Activated CD8-positive, alpha-beta T cell treated with anti-CD3 and anti-CD28 coated beads for 36 hours (primary cell): ENCODE results near the gene DOCK4. TPM values are rescaled to one million over a fixed set of nuclear protein-coding genes. Genes with fewer than 3 reads are reported as not detected.

Experiments
- ATAC-seq: fragments of 200-7000 bp; cut with Tn5 transposase; one replicate; pipeline ENCODE4 v1.10.0; 2021; ENCODE audit warnings: mild to moderate bottlenecking, moderate library complexity
- CTCF ChIA-PET: fragments of 350-600 bp; sonication (Branson Sonifier 250); formaldehyde crosslinking; loops from one replicate; lab custom pipeline; 2021; ENCODE audit warnings: antibody characterized with exemption; lab: Charles Lee
- POLR2A ChIA-PET: fragments of 350-600 bp; sonication (Branson Sonifier 250); formaldehyde crosslinking; loops from one replicate; lab custom pipeline; 2021; ENCODE audit warnings: antibody characterized with exemption; lab: Charles Lee
- DNase-seq: peaks from one replicate; pipeline ENCODE4 v3.0.0-alpha.2; 2020
- H3K27ac Mint-ChIP-seq: one replicate; pipeline ENCODE4 v1.8.0; 2021; ENCODE audit warnings: mild to moderate bottlenecking, mixed read lengths
- H3K27me3 Mint-ChIP-seq: one replicate; pipeline ENCODE4 v1.8.0; 2021; ENCODE audit warnings: mixed read lengths
- H3K36me3 Mint-ChIP-seq: one replicate; pipeline ENCODE4 v1.8.0; 2021; ENCODE audit warnings: low read depth, mixed read lengths
- H3K4me1 Mint-ChIP-seq: one replicate; pipeline ENCODE4 v1.8.0; 2021; ENCODE audit warnings: low read depth, mixed read lengths
- H3K4me3 Mint-ChIP-seq: one replicate; pipeline ENCODE4 v1.8.0; 2021; ENCODE audit warnings: mild to moderate bottlenecking, moderate library complexity, mixed read lengths
- H3K9me3 Mint-ChIP-seq: one replicate; pipeline ENCODE4 v1.8.0; 2021; ENCODE audit warnings: mixed read lengths
- CTCF ChIP-seq: fragments of 200-600 bp; IDR thresholded peaks from one replicate; pipeline ENCODE4 v1.8.0; 2022; ENCODE audit warnings: antibody characterized with exemption, mild to moderate bottlenecking
- intact Hi-C: fragments of 100-400 bp; cut with micrococcal nuclease; formaldehyde crosslinking; loops from one replicate; pipeline ENCODE4 v1.10.0; 2022
- total RNA-seq, 2 experiments: library from RNA; stranded (reverse); gene quantifications; one replicate each; pipeline ENCODE4 v1.2.3, GENCODE V29; 2021

The DOCK4 gene
- total RNA-seq, 2 experiments from 2014 or later: 0.31 to 0.32 TPM

- Mint-ChIP-seq H3K9me3 (peaks cover 2% of the 10 kb centered on the region), H3K36me3 (no peaks in the 10 kb centered on the region), H3K4me3 (no peak overlapping the region), H3K27ac (no peak overlapping the region), H3K27me3 (peaks cover 6% of the 10 kb centered on the region), H3K4me1 (peaks cover 7% of the 10 kb centered on the region)
- TF ChIP-seq CTCF: no peak
- intact Hi-C loops: no loop called here
- POLR2A ChIA-PET: no interaction called here
- CTCF ChIA-PET: no interaction called here
- ATAC-seq (no peak), DNase-seq (no peak)
Measured at GRCh38 chr7:111844904-111845671, 361.1 kb downstream of the DOCK4 start.

DNA sequence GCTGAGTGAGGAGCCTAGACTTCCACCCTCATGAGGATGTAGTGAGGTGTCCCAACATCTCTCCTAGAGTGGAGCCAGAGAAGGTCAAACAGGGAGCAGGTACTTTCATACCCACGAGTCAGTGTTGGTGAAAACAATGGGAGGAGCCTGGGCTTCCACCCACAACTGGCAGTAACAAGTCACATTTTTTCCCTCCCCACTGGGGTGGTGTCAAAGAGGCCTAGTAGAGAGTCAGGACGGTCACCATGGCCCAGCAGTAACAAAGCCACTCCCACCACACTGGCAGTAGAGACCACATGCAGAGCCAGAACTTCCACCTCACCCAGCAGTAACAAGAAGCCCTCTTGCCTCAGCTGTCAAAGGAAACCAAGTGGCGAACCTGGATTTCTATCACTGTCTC lies 363.7 kb downstream of the DOCK4 start:
- TF ChIP-seq CTCF: no peak
- DNase-seq: peak; percentile 2

GRCh38 chr7:111841596-111842205 lies 364.5 kb downstream of the DOCK4 start:
- Mint-ChIP-seq H3K4me3 (no peak overlapping the region), H3K9me3 (no peaks in the 10 kb centered on the region), H3K27me3 (peaks cover 2% of the 10 kb centered on the region), H3K27ac (no peak overlapping the region), H3K36me3 (no peaks in the 10 kb centered on the region), H3K4me1 (peaks cover 7% of the 10 kb centered on the region)
- intact Hi-C loops: no loop called here
- DNase-seq: no peak
- CTCF ChIA-PET: no interaction called here
- no peak for ATAC-seq
- POLR2A ChIA-PET: no interaction called here
- no peak for TF ChIP-seq CTCF

More for the DNA sequence above, 363.7 kb downstream of the DOCK4 start:
- Mint-ChIP-seq H3K4me3 (no peak overlapping the region), H3K36me3 (no peaks in the 10 kb centered on the region), H3K9me3 (no peaks in the 10 kb centered on the region), H3K27me3 (no peaks in the 10 kb centered on the region), H3K4me1 (peaks cover 7% of the 10 kb centered on the region), H3K27ac (no peak overlapping the region)
- intact Hi-C loops: no loop called here
- ChIA-PET POLR2A (no interaction called here), CTCF (no interaction called here)
- peak; percentile 37 for ATAC-seq

DNA sequence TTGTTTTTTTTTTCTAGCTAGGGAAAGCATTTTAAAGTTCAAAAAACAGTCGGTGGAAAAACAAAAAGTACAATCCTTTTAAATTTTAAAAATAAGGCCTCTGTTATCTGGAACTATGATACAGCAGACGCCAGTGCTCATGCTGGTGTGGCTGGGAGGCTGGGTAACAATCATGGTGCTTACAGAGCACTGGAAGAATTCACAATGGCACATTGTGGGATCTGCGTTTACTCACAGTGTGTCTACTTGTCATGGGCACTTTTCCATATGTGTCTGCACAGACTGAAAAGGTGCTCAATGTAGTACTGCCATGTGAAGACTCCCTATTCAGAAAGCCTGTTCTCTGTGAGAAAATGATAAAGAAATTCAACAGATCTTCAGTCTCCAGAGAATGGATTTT lies 365.7 kb downstream of the DOCK4 start:
- TF ChIP-seq CTCF: no peak
- Mint-ChIP-seq H3K4me1 (peaks cover 7% of the 10 kb centered on the region), H3K9me3 (peaks cover 3% of the 10 kb centered on the region), H3K4me3 (no peak overlapping the region), H3K27ac (no peak overlapping the region), H3K27me3 (peaks cover 4% of the 10 kb centered on the region), H3K36me3 (no peaks in the 10 kb centered on the region)
- CTCF ChIA-PET: no interaction called here
- intact Hi-C loops: no loop called here
- no peak for DNase-seq
- POLR2A ChIA-PET: no interaction called here
- ATAC-seq: no peak

DNA sequence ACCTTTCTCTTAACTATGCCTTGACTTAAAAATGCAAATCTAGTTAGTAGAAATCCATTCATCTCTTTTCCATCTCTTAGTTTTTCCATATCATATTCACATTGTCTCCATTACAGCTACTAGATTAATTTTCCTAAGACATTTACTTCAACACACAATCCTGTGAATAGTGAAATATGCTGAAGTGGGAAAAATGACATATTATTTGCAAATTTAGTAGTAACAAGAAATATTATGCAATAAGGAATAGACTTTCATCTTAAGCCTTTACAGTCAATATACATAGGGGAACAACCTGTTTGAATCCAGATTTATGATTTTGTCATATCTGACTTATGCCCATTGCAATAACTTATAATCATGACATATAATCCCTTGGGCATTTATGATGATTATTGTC lies 366.9 kb downstream of the DOCK4 start:
- H3K4me1 Mint-ChIP-seq: peaks cover 7% of the 10 kb centered on the region
- H3K9me3 Mint-ChIP-seq: peaks cover 3% of the 10 kb centered on the region
- TF ChIP-seq CTCF: no peak
- no peaks in the 10 kb centered on the region for H3K36me3 Mint-ChIP-seq
- ATAC-seq: no peak
- peaks cover 4% of the 10 kb centered on the region for H3K27me3 Mint-ChIP-seq
- intact Hi-C loops: no loop called here
- no peak overlapping the region for H3K4me3 Mint-ChIP-seq
- POLR2A ChIA-PET: no interaction called here
- DNase-seq: no peak
- H3K27ac Mint-ChIP-seq: no peak overlapping the region
- CTCF ChIA-PET: no interaction called here
